Adrenal gland (tissue), 12 donors: ENCODE measurements around the gene ENTPD8. TPM values are rescaled to one million over a fixed set of nuclear protein-coding genes. Genes with fewer than 3 reads are reported as not detected.

Experiments used
- DNase-seq, 7 donors: peaks; one replicate each; pipeline ENCODE4 v3.0.0-alpha.2; 2019 to 2020
- H3K27ac ChIP-seq, 5 donors: fragments of 200-600 bp; sonication (generic) in 4 of 5; 1 replicate in 3 of 5; 2 replicates in 2 of 5; pipeline versions ENCODE4 v1.5.1 to v1.8.0; 2016 to 2020; ENCODE audit warnings: mild to moderate bottlenecking in 1 of 5
- H3K27me3 ChIP-seq: fragments of 200-600 bp; 2 replicates; pipeline ENCODE4 v1.8.0; 2021
- H3K36me3 ChIP-seq, 2 donors: fragments of 200-600 bp; replicated peaks in 1 of 2; 1 replicate in 1 of 2; 2 replicates in 1 of 2; pipeline versions ENCODE4 v1.5.1 to v1.8.0; 2018 to 2022
- H3K4me1 ChIP-seq, 2 donors: fragments of 200-600 bp; replicated peaks in 1 of 2; 1 replicate in 1 of 2; 2 replicates in 1 of 2; pipeline versions ENCODE4 v1.5.1 to v1.8.0; 2018 to 2021
- H3K4me3 ChIP-seq, 4 donors: fragments of 200-600 bp; sonication (generic) in 3 of 4; one replicate each; pipeline ENCODE4 v1.5.1; 2016 to 2018
- H3K9me3 ChIP-seq, 3 donors: fragments of 200-600 bp; sonication (generic) in 1 of 3; replicated peaks in 1 of 3; 1 replicate in 2 of 3; 2 replicates in 1 of 3; pipeline versions ENCODE4 v1.5.1 to v1.8.0; 2016 to 2021
- CTCF ChIP-seq, 6 experiments: fragments of 450-650 bp in 4 of 6; fragments of 200-600 bp in 2 of 6; sonication (generic) in 1 of 6; IDR thresholded peaks; 1 replicate in 5 of 6; 2 replicates in 1 of 6; pipeline versions ENCODE4 v1.5.1 to v1.8.0; 2016 to 2021; ENCODE audit warnings: antibody characterized with exemption in 6 of 6, mild to moderate bottlenecking in 2 of 6, moderate library complexity in 1 of 6
- POLR2A ChIP-seq, 2 donors: fragments of 450-650 bp; IDR thresholded peaks; one replicate each; pipeline ENCODE4 v1.6.1; 2017; ENCODE audit warnings: antibody characterized with exemption in 2 of 2, mild to moderate bottlenecking in 2 of 2, moderate library complexity in 1 of 2
- WGBS, 4 donors: extraction: QIAGEN DNeasy Blood & Tissue Kit in 2 of 4; methylation state at CpG; one replicate each; pipeline versions ENCODE4 v1.1.5 to v1.1.7; 2013 to 2017; 5-methylcytosine and 5-hydroxymethylcytosine counted together
- intact Hi-C, 2 donors: fragments of 100-400 bp; cut with DNase I; formaldehyde crosslinking; loops; one replicate each; pipeline versions ENCODE4 v1.14.1 to v1.15.0; 2022 to 2023
- polyA plus RNA-seq, 3 donors: library from polyadenylated mRNA; stranded (reverse); fragments of 200-250 nt in 2 of 3; fragments of 350-450 nt in 1 of 3; fragmentation: Illumina TruSeq in 1 of 3; extraction: RNeasy Lipid Tissue Mini Kit (QIAGEN cat#74804) in 1 of 3; gene quantifications; one replicate each; pipeline ENCODE4 v1.2.3, GENCODE V29; 2013 to 2014
- total RNA-seq, 9 donors: library from RNA; depleted of rRNA in 4 of 9; stranded (reverse); fragments of >200 nt in 4 of 9; fragments of 120-200 nt in 1 of 9; fragmentation: NEBNext Ultra II Directional in 1 of 9; extraction: Animal tissue kit (Norgen Biotek cat#: 25700) in 1 of 9; gene quantifications; one replicate each; pipeline versions ENCODE4 v1.1.0 to v1.2.4, GENCODE V29; 2013 to 2023
- donor health status: healthy with polysubstance abuse.
- donor health status: Bipolar disorder and iron deficiency.
- donor health status: DM: yes; HTN: yes; CAD: no.
- donor health status: DM: no; HTN: no; CAD: no.
- donor health status: DM: no; HTN: no; CAD: no.
- donor health status: DM: yes; HTN: yes; CAD: no.

The ENTPD8 gene
- total and polyA plus RNA-seq, 12 donors = 0.14 to 0.20 (median 0.17) TPM; not detected in 6

- Histone ChIP-seq H3K27ac (no peak overlapping the region), H3K36me3 (no peaks in the 10 kb centered on the region), H3K4me3 (no peak overlapping the region), H3K9me3 (no peaks in the 10 kb centered on the region), H3K27me3 (no peaks in the 10 kb centered on the region), H3K4me1 (no peaks in the 10 kb centered on the region)
- 20 to 59% (median 51%) methylated on average over 1 to 14 of the region's 14 CpGs; no CpG with 5 or more reads in 1 of the 4 donors for WGBS, 4 donors
- TF ChIP-seq POLR2A (IDR thresholded peaks at IDR 0.05) = no peak
- no peak for TF ChIP-seq CTCF (IDR thresholded peaks at IDR 0.05)
- no peak for DNase-seq
- intact Hi-C loops = no loop called here
Measured at GRCh38 chr9:137429546-137429890, 11.6 kb downstream of the ENTPD8 start.

GRCh38 chr9:137428841-137429545 is 12.2 kb downstream of the ENTPD8 start:
- H3K36me3 ChIP-seq = no peaks in the 10 kb centered on the region
- H3K27ac ChIP-seq = no peak overlapping the region
- peaks cover 0 to 2% of the 10 kb centered on the region in 2 donors for H3K4me1 ChIP-seq
- no peak for TF ChIP-seq CTCF (IDR thresholded peaks at IDR 0.05)
- TF ChIP-seq POLR2A (IDR thresholded peaks at IDR 0.05) = no peak
- no peak overlapping the region for H3K4me3 ChIP-seq
- DNase-seq = no peak
- H3K27me3 ChIP-seq = no peaks in the 10 kb centered on the region
- intact Hi-C loops = no loop called here
- WGBS, 4 donors = 79 to 87% (median 82%) methylated on average over 6 to 27 of the region's 27 CpGs
- no peaks in the 10 kb centered on the region for H3K9me3 ChIP-seq

- no peak overlapping the region for H3K4me3 ChIP-seq
- WGBS, 4 donors = 73 to 88% (median 74%) methylated on average over 5 to 6 of the region's 6 CpGs; no CpG with 5 or more reads in 1 of the 4 donors
- H3K9me3 ChIP-seq = no peaks in the 10 kb centered on the region
- H3K27ac ChIP-seq = no peak overlapping the region
- DNase-seq = no peak
- no peaks in the 10 kb centered on the region for H3K36me3 ChIP-seq
- intact Hi-C loops = no loop called here
- TF ChIP-seq CTCF (IDR thresholded peaks at IDR 0.05) = no peak
- no peak for TF ChIP-seq POLR2A (IDR thresholded peaks at IDR 0.05)
- no peaks in the 10 kb centered on the region for H3K27me3 ChIP-seq
- H3K4me1 ChIP-seq = peaks cover 0 to 8% of the 10 kb centered on the region in 2 donors
Measured at GRCh38 chr9:137428311-137428630, 12.9 kb downstream of the ENTPD8 start.

GRCh38 chr9:137427454-137428310 is 13.5 kb downstream of the ENTPD8 start:
- peaks cover 0 to 8% of the 10 kb centered on the region in 2 donors for H3K4me1 ChIP-seq
- H3K36me3 ChIP-seq = no peaks in the 10 kb centered on the region
- H3K9me3 ChIP-seq = no peaks in the 10 kb centered on the region
- no peak overlapping the region for H3K27ac ChIP-seq
- TF ChIP-seq POLR2A (IDR thresholded peaks at IDR 0.05) (no peak), CTCF (IDR thresholded peaks at IDR 0.05) (no peak)
- H3K27me3 ChIP-seq = no peaks in the 10 kb centered on the region
- intact Hi-C loops = no loop called here
- H3K4me3 ChIP-seq = no peak overlapping the region
- WGBS, 4 donors = 85 to 92% (median 87%) methylated on average over 11 to 27 of the region's 27 CpGs
- DNase-seq = no peak
